HL-60 (cell line): ENCODE measurements around the gene CENPP.

Source experiments
- CTCF ChIP-seq: IDR thresholded peaks from one replicate; pipeline ENCODE4 v1.5.1; 2011; ENCODE audit warnings: low read length, control low read depth, inconsistent platforms; ENCODE audit not compliant: insufficient read depth
- GABPA ChIP-seq: IDR thresholded peaks from 2 replicates; pipeline ENCODE4 v1.6.1; 2012; ENCODE audit warnings: low read depth
- POLR2AphosphoS5 ChIP-seq: IDR thresholded peaks from 2 replicates; pipeline ENCODE4 v1.6.1; 2012; ENCODE audit warnings: low read depth
- REST ChIP-seq: IDR thresholded peaks from 2 replicates; pipeline ENCODE4 v1.6.1; 2012; ENCODE audit warnings: low read depth; ENCODE audit not compliant: insufficient replicate concordance

- TF ChIP-seq CTCF (no peak), GABPA (no peak), POLR2AphosphoS5 (no peak), REST (no peak)
These were observed 328.9 kb downstream of the CENPP start for GRCh38 chr9:92654481-92655301.
